ENCODE results near the gene CTLA4. TPM values are rescaled to one million over a fixed set of nuclear protein-coding genes. Genes with fewer than 3 reads are reported as not detected.

Gene CTLA4
- polyA plus RNA-seq, 3 donors: 0.22 to 0.43 (median 0.36) TPM

GRCh38 chr2:203853271-203853670 lies 14.3 kb upstream of the CTLA4 start:
- H3K27ac ChIP-seq (ENCODE audit: low read depth, low read length): no peak overlapping the region
- WGBS, 3 donors: 51 to 69% (median 63%) methylated on average over 3 of the region's 3 CpGs

DNA sequence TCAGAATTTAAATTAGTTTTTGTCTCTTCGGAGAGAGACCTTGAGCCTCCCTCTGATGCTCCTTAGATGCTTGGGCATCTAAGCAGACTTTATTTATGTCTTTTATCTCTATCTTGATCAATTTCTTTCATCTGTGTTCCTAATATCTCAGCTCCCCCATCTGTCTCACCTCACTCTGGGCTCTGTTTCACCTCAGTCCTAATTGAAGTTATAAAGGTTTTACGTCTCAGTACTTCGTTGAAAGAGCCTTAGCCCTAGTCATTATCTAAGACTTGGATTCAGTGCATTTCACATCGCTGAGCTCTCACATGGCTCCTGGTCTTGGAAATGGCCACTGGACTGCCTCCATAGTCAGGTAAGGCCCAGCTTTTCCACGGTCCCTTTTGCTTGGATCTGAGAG lies 13.8 kb upstream of the CTLA4 start:
- 86 to 90% (median 89%) methylated on average over 5 of the region's 5 CpGs for WGBS, 3 donors
- H3K27ac ChIP-seq (ENCODE audit: low read depth, low read length): no peak overlapping the region

DNA sequence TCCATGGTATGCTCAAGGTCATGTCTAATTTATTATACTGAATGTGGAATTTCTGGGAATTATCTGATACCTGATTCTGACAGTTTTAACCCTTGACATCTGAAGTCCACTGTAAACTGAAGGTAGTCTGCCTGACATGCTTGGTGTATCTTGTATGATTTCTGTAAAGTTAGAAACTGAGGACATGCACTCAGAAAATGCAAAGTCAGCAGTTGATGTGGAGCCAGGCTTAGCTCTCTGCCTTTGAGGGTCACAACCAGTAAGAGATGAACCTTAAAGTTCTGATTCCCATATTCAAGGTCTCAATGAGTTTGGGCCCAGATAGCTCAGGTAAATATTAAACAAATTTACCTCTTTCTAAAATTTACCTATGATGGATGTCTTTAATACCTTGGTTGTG lies 12.3 kb upstream of the CTLA4 start:
- H3K27ac ChIP-seq (ENCODE audit: low read depth, low read length): no peak overlapping the region

GRCh38 chr2:203857656-203858055 lies 9.9 kb upstream of the CTLA4 start:
- H3K27ac ChIP-seq (ENCODE audit: low read depth, low read length): no peak overlapping the region
- WGBS, 3 donors: 40 to 81% (median 42%) methylated on average over 2 of the region's 2 CpGs

DNA sequence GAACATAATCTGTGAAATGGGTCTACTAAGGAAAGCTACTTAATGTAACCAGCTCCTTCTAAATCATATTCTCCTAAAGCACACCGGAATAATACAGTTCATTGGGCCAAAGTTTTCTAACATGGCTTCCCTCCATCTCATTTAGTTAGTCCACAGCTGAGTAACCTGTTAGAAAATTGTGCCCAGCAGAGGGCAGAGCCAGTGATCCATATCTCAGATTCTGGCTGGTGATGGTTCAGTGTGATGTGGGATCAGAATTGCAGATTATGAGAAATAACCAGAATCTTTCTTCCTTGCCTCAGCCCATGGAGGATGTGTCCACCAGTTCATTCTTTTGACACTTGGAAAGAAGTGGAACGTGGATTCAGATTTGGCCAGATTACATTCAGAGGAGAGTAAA lies 9.4 kb upstream of the CTLA4 start:
- 93 to 95% (median 93%) methylated on average over 2 of the region's 2 CpGs for WGBS, 3 donors
- no peak overlapping the region for H3K27ac ChIP-seq (ENCODE audit: low read depth, low read length)

DNA sequence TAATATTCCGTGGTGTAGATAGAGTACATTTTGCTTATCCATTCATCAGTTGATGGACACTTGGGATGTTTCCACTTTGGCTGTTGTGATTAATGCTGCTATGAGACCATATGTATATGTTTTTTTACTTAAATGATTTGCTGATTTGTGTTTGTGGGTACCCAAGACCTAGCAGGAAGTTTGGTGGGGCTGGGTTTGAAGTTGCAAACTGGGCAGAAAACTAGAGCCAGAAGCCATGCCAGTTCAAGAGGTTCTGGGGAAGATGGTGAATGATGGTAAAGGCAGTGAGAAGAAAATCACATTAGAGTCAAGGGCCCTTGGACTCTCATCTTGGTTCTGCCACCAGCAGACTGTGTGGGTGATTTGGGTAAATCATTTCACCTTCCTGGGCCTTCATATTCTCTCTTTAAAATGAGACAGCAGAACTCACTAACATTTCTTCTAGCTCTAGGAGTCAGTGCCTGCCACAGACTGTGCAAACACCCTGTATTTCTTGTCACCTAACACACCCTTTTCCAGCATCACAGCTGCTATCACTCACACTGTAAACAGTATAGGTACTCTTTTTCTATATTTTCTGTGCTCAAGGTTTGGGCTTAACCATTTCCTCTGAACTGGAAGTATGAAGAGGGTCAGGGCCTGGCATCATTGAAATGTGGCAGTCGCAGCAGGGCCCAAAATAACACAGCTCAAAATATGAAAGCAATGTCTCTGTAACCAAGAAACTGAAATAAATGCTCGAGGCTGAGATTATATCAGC lies 8.4 kb upstream of the CTLA4 start:
- WGBS, 3 donors: 84 to 90% (median 86%) methylated on average over 3 of the region's 3 CpGs
- H3K27ac ChIP-seq (ENCODE audit: low read depth, low read length): no peak overlapping the region

DNA sequence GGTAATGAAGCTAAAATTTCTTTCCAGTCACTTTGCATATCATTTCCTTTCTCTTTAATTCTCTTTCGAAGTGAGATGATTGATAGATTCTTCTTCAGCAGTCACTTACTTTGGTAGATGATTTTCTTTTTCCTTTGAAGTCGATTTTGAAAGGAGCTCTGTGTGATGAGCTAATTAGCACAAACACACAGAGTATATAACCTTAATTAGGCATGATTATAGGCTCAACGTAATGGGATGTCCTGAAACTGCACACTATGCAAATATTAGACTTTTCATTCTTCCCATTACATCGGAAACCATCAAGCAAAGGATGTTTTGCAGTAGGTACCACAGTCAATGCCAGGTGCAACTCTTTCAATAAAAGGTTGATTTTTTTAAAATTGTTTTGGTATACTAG lies 6.4 kb upstream of the CTLA4 start:
- 50 to 75% (median 71%) methylated on average over 4 of the region's 4 CpGs for WGBS, 3 donors
- no peak overlapping the region for H3K27ac ChIP-seq (ENCODE audit: low read depth, low read length)

DNA sequence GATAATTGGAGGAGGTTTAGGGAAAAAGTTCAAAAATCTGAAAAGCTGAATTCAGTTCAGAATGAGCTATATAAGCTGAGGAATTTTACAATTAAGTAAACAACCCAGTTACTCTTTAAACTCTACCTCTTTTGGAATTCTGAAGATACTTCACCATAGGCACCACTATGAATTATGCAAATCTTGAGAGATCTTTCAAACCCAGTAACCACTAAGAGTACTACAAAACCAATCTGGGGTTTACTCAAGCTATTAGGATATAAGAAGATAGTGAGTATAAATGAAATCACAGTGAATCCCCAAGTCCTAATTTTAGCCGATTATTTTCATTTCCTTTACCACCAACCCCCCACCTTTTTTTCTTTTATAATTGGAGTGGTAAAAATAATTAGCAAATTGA lies 6.0 kb upstream of the CTLA4 start:
- 69 to 83% (median 73%) methylated on average over 1 of the region's 1 CpG for WGBS, 3 donors
- H3K27ac ChIP-seq (ENCODE audit: low read depth, low read length): no peak overlapping the region

- 64 to 75% (median 74%) methylated on average over 6 of the region's 6 CpGs for WGBS, 3 donors
- no peak overlapping the region for H3K27ac ChIP-seq (ENCODE audit: low read depth, low read length)
Measured at GRCh38 chr2:203869223-203870042, 1.9 kb downstream of the CTLA4 start.

DNA sequence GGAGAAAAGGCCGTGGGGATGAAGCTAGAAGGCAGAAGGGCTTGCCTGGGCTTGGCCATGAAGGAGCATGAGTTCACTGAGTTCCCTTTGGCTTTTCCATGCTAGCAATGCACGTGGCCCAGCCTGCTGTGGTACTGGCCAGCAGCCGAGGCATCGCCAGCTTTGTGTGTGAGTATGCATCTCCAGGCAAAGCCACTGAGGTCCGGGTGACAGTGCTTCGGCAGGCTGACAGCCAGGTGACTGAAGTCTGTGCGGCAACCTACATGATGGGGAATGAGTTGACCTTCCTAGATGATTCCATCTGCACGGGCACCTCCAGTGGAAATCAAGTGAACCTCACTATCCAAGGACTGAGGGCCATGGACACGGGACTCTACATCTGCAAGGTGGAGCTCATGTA lies 2.9 kb downstream of the CTLA4 start:
- no peak overlapping the region for H3K27ac ChIP-seq (ENCODE audit: low read depth, low read length)
- WGBS, 3 donors: 85 to 95% (median 93%) methylated on average over 9 of the region's 9 CpGs

DNA sequence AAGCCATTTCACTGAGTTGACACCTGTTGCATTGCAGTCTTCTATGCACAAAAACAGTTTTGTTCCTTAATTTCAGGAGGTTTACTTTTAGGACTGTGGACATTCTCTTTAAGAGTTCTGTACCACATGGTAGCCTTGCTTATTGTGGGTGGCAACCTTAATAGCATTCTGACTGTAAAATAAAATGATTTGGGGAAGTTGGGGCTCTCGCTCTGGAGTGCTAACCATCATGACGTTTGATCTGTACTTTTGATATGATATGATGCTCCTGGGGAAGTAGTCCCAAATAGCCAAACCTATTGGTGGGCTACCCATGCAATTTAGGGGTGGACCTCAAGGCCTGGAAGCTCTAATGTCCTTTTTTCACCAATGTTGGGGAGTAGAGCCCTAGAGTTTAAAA lies 3.4 kb downstream of the CTLA4 start:
- WGBS, 3 donors: 72 to 94% (median 82%) methylated on average over 2 of the region's 2 CpGs
- no peak overlapping the region for H3K27ac ChIP-seq (ENCODE audit: low read depth, low read length)

DNA sequence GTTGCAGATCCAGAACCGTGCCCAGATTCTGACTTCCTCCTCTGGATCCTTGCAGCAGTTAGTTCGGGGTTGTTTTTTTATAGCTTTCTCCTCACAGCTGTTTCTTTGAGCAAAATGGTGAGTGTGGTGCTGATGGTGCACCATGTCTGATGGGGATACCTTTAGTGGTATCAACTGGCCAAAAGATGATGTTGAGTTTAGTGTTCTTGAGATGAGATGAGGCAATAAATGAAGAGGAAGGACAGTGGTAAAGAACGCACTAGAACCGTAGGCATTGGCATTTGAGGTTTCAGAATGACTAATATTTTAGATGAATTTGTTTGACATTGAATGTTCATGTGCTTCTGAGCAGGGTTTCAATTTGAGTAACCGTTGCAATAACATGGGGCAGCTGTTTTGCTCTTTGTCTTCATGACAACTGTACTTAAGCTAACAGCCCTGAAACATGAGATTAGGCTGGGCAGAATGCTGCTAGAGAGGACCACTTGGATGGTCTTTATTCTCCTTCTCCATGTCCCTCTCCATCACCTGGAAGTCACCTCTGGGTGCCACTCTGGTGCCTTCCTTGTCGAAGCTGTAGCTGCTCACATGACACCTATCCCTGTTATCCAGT lies 3.9 kb downstream of the CTLA4 start:
- WGBS, 3 donors: 74 to 79% (median 76%) methylated on average over 6 of the region's 6 CpGs
- no peak overlapping the region for H3K27ac ChIP-seq (ENCODE audit: low read depth, low read length)

- 76 to 88% (median 86%) methylated on average over 2 of the region's 2 CpGs for WGBS, 3 donors
- no peak overlapping the region for H3K27ac ChIP-seq (ENCODE audit: low read depth, low read length)
Measured at GRCh38 chr2:203873461-203873860, 5.9 kb downstream of the CTLA4 start.

- whole genome bisulfite sequencing, 3 donors: 60 to 91% (median 79%) methylated on average over 5 of the region's 5 CpGs
- H3K27ac ChIP-seq (ENCODE audit: low read depth, low read length): no peak overlapping the region
Measured at GRCh38 chr2:203873921-203874631, 6.5 kb downstream of the CTLA4 start.

GRCh38 chr2:203875471-203875870 lies 7.9 kb downstream of the CTLA4 start:
- no peak overlapping the region for H3K27ac ChIP-seq (ENCODE audit: low read depth, low read length)
- WGBS, 3 donors: 91 to 95% (median 92%) methylated on average over 4 of the region's 4 CpGs

GRCh38 chr2:203876328-203876727 lies 8.8 kb downstream of the CTLA4 start:
- 52 to 89% (median 65%) methylated on average over 3 of the region's 3 CpGs for WGBS, 3 donors

GRCh38 chr2:203878063-203878462 lies 10.5 kb downstream of the CTLA4 start:
- H3K27ac ChIP-seq (ENCODE audit: low read depth, low read length): no peak overlapping the region
- WGBS, 3 donors: 30 to 48% (median 39%) methylated on average over 5 of the region's 5 CpGs

More at GRCh38 chr2:203876328-203876727, 8.8 kb downstream of the CTLA4 start:
- no peak overlapping the region for H3K27ac ChIP-seq (ENCODE audit: low read depth, low read length)

DNA sequence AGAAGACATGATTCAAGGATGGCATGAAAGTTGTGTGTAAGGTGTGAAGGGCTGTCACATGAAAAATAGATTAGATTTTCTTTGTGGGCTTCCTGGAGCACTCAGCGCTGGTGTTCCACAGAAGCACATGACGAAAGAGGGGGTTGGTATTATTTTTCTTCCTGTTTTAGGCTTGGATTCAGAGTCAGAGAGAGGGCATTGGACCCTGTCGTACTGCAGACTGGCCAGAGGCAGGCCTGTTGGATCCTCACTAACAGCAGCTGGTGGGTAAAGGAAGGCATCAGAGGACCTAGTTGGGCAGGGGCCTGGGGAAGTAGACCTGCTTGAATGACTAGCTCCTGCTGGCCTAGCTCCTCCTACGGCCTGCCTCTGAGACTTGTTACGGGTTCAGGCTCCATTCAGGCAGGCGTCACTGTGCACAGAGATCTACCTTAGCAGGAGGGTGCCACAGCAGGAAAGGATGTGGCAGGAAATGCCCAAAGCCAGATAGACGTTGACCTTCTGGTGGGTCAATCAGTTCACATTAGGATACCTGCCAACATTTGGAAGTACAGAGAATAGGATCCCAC lies 13.1 kb downstream of the CTLA4 start:
- 78 to 90% (median 80%) methylated on average over 7 of the region's 7 CpGs for WGBS, 3 donors
- no peak overlapping the region for H3K27ac ChIP-seq (ENCODE audit: low read depth, low read length)
